OCI-LY7 (cell line): Measurements from ENCODE around the gene CTNNA3.

Experiments used
- EZH2phosphoT487 ChIP-seq: fragments of 200-600 bp; sonication (generic); IDR thresholded peaks from 2 replicates; pipeline ENCODE4 v1.6.1; 2018; ENCODE audit warnings: low read depth, borderline replicate concordance, mild to moderate bottlenecking, mixed run types, antibody characterized with exemption, low read length, moderate library complexity, mixed read lengths
- TF ChIP-seq, protein P1 (sequence below): fragments of 200-600 bp; sonication (generic); conservative IDR thresholded peaks from 2 replicates; pipeline ENCODE4 v1.5.1; 2014; ENCODE audit warnings: mild to moderate bottlenecking, antibody characterized with exemption, low read length, moderate library complexity, mixed read lengths

GRCh38 chr10:66242885-66243284 is 1453.1 kb downstream of the CTNNA3 start:
- TF ChIP-seq, protein P1, sequence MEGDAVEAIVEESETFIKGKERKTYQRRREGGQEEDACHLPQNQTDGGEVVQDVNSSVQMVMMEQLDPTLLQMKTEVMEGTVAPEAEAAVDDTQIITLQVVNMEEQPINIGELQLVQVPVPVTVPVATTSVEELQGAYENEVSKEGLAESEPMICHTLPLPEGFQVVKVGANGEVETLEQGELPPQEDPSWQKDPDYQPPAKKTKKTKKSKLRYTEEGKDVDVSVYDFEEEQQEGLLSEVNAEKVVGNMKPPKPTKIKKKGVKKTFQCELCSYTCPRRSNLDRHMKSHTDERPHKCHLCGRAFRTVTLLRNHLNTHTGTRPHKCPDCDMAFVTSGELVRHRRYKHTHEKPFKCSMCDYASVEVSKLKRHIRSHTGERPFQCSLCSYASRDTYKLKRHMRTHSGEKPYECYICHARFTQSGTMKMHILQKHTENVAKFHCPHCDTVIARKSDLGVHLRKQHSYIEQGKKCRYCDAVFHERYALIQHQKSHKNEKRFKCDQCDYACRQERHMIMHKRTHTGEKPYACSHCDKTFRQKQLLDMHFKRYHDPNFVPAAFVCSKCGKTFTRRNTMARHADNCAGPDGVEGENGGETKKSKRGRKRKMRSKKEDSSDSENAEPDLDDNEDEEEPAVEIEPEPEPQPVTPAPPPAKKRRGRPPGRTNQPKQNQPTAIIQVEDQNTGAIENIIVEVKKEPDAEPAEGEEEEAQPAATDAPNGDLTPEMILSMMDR = no peak
- TF ChIP-seq EZH2phosphoT487 = no peak
